Measurements from ENCODE around the gene AKNA.

The AKNA gene

GRCh38 chr9:114400772-114401171 is 13.0 kb upstream of the AKNA start:
- TF ChIP-seq, protein P1, sequence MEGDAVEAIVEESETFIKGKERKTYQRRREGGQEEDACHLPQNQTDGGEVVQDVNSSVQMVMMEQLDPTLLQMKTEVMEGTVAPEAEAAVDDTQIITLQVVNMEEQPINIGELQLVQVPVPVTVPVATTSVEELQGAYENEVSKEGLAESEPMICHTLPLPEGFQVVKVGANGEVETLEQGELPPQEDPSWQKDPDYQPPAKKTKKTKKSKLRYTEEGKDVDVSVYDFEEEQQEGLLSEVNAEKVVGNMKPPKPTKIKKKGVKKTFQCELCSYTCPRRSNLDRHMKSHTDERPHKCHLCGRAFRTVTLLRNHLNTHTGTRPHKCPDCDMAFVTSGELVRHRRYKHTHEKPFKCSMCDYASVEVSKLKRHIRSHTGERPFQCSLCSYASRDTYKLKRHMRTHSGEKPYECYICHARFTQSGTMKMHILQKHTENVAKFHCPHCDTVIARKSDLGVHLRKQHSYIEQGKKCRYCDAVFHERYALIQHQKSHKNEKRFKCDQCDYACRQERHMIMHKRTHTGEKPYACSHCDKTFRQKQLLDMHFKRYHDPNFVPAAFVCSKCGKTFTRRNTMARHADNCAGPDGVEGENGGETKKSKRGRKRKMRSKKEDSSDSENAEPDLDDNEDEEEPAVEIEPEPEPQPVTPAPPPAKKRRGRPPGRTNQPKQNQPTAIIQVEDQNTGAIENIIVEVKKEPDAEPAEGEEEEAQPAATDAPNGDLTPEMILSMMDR (IDR thresholded peaks at IDR 0.05) = no peak

DNA sequence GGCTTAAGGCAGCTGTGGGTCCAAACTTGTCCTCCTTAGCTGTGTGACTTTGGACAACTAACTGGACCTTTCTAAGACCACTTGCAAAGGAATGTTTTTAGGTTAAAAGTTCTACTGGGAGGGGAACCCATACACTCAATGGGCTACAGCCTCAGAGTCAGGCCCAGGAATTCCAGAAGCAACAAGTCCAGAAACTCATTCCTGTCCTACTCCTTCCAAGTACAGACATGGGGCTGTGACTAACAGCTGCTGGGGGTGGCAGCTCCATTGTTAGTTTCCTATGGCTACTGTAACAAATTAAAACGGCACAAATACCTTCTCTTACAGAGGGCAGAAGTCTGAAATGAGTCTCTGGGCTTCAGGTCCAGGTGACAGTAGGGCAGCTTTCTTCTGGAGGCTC is 12.4 kb upstream of the AKNA start:
- TF ChIP-seq, protein P1 (IDR thresholded peaks at IDR 0.05) = no peak

- TF ChIP-seq, protein P1 (IDR thresholded peaks at IDR 0.05) = no peak
Measured at GRCh38 chr9:114399381-114399780, 11.6 kb upstream of the AKNA start.

DNA sequence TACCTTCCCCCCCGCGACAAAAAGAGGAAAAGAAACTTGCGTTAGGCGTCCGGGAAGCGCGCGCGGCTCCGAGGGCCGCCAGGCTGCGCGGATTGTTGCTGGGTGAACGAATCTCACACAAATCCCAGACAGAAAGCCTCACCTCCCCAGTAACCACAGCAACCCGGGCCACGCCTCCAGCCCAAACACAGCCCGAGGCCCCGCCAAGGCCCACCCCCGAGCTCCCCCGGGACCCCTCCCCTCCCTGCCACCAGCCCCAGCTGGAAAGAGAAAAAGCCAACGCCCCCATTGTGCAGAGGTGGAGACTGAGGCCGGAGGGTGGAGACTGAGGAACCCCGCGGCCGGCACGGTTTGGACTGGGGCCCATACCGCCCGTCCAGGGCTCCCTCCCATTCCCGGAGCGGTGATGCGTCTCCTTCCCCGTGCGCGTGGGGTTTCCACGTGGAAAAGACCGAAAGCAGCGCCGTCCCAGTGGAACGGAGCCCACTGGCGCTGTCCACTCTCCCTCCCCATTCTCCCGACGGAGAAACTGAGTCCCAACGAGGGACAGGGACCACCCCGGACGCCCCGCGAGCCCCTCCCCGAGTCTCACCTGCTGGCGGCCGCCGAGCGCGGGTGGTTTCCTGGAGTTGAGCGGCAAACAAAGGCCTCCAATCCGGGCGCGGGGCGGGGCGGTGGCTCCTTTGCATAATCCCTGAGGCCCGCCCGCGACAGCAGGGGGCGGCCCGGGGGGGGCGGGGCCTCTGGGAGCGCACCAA is 10.2 kb upstream of the AKNA start:
- TF ChIP-seq, protein P1 (IDR thresholded peaks at IDR 0.05) = no peak

DNA sequence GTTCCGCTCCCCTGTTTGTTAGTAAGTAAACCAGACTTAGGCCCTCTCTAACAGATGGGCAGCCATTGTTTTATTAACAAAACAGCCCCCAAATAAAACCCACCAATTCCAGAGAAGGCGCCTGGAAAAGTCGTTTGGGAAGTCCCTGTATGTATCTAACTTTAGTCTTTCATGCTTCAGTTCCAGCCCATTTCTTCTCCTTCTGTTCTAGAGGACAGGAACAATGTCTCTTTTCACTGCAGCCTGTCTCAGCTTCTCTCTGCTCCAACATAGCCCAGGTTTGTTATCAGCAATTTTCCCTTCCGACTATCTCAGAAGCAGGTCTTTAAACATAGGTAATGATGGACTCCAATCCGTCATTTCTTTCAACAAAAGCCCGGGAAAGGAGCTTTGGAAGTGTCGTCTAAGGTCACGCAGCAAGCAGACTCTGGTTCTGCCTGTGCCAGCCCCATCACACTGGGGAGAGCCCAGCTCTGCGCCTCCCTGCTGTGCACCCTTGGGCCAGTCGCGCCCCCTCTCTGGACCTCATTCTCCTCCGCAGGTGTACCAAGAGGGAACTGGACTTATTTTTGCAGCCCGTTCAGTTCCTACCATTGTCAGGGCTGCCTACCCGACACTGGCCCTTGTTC is 9.6 kb upstream of the AKNA start:
- TF ChIP-seq, protein P1 (IDR thresholded peaks at IDR 0.05) = no peak

DNA sequence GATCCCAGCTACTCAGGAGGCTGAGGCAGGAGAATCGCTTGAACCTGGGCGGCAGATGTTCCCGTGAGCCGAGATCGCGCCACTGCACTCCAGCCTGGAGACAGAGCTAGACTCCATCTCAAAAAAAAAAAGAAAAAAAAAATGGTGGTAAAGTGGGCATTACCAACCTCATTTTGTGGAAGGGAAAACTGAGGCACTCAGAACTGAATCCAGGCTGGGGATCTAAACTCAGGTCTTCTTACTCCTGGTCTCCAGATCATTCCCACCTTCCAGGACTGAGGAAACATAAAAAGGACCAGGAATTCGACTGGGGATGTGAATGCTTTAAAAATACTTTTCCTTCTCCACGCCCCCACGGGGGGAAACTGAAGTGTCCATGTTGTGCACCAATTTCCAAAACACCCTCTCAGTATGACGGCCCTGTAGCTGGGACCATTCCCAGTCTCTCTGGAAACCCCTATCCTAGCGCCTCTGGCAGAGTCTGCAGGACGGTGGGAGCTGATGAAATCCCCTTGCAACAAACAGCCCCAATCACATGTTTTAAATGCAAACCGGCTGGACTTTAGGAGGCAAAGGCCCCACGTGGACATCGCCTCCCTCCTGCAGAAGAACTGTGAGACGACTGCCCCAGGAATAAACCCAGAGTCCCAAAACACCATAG is 8.9 kb upstream of the AKNA start:
- TF ChIP-seq, protein P1 (IDR thresholded peaks at IDR 0.05) = no peak

DNA sequence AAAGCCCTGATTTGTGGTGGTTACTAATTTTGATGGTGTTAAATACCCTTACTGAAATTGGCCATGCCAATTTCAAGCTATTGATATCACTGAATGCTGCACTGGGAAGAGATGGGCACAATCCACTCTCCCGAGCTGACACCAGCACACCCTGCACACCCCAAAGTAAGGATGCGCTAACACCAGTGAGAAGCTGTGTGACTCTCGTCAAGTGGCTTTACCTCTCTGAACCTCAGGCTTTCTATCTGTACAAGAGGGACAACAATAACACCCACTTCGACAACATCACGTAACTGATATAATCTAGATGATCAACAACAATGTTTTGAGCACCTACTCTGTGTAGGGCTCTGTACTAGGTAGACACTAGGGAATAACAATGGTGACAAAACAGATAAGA is 8.0 kb upstream of the AKNA start:
- TF ChIP-seq, protein P1 (IDR thresholded peaks at IDR 0.05) = no peak

Data from LNCAP (cell line).